ENCODE results near the gene PTPRZ1.

Gene PTPRZ1

DNA sequence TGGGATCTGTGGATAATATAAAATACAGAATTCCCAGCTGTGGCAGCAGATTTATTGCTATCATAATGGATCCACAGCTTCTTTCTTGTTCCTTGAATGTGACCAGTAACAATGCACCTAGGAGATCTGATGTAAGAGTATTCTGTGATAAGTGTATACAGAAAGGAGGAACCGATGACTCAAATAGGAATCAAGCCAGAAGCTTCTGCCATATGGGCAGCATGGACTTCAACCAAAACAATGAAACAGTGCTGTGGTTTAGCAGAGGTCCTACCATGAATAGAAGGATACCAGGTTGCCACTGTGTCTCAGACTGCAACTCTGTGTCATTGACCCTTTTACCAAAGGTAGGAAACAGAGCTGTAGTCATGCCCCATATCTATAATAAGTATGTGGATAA is 81.8 kb downstream of the PTPRZ1 start:
- no peak for DNase-seq (ENCODE audit: low spot score)

DNA sequence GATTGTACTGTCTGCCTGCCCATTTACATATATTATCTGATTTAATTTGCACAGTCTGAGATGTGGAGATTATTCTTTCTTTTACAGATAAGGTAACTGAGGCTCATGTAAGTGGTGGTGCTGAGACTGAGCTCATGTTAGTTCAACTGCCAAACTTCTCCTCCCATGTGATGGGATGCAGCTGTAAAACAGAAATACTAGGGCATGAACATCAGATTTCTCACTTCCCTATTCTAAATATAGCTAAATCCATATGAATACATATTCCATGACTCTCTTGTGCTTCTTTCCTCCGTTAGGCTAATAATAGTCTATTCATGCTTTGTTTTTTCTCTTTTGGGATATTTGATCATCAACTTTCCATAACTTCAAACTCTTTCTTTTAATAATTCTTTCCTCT is 84.7 kb downstream of the PTPRZ1 start:
- no peak for DNase-seq (ENCODE audit: low spot score)

DNA sequence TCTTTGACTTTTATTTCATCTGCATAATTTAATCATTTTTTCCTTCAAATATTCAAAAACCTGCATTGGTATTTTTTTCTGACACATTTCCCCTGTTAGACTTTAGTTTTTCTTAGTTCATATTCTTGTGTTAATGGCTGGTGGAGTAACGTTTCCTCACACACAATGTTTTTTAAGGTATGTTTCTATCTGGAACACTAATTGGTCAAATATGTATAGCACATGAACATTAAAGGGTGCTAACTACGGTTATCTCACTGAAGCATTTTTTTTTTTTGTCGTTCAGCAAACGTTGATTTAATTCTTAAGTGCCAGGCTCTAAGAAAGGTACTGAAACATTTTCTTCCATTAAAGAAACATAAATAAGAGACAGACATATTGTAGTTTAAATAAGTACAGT is 87.7 kb downstream of the PTPRZ1 start:
- DNase-seq (ENCODE audit: low spot score), result no peak

DNA sequence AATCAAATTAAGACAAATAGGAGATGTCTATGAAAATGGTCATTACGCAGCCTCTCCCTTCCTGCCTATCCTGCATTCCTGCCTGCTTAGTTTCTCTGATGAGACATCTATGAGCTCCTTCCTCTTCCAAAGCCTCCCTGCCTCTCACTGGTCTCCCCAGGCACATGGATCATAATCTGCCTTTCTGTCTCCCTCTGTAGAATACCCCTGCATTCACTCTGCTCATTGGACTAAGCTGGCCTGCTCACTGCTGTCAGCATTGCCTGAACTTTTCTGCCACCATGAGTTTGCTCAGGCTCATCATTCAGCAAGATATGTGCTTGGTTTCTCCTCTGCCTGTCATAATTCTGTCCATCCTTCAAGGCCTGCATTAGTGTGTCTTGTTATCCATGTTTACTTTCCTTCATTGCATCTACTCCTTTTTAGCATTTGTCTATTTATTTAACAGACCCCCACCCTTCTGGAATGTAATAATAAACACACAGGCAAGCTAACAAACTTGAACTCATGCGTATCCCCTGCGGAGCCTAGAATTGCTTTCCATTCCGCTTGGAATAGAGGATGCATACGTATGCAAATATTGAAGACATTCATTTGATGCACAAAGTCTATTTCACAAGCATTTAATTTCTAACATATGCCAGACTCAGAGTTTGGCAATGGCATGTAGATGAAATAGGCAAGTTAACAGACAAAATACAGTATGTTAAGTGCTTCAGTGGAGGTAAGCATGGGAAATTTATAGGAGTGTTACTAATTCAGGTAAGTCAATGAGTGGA is 88.3 kb downstream of the PTPRZ1 start:
- no peak for DNase-seq (ENCODE audit: low spot score)

DNA sequence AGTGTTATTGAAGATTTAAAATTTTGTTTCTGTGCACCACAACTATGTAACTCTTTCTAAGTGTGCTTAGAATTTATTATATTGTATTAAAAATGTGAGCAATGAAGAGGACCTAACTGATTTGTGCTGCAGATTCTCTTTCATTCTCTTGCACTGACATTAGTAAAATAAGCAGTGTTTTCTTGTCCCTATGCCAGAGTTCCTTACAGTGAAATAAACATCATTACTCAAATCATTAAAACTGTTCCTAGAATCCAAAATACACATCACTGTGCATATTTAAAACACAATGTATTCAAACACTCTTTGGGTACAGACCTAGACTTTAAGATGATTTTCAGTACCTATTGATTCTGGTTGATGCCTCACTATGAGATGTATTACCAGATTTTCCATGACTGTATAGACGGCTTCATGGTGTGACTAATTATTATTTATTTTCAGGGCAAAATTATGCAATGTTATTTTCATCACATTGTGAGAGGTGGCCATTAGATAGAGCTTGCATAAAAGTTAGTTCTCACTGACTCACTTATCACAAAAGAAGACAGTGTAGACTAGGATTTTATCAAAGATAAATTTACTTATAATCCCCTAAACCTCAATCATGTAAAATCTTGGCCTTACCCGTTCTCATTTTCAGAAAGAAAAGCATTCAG is 93.4 kb downstream of the PTPRZ1 start:
- no peak for DNase-seq (ENCODE audit: low spot score)

DNA sequence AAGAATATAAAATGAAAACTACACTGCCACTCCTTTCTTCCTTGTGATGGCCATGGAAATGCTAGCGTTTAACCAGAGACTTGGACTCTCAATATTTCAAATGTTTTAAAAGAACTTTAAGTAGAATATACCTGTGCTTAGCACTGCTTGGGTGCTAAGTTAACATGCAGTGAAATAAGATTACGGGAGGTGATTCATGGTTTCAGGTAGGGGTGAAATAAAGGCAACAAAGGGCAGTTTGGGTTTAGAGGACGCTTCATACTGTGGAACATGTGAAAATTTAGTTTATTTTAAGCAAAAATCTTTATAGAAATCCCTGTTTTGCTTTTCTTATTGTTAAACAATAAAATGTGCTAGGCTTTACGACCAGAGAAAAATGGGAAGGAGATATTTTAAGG is 94.0 kb downstream of the PTPRZ1 start:
- no peak for DNase-seq (ENCODE audit: low spot score)

DNA sequence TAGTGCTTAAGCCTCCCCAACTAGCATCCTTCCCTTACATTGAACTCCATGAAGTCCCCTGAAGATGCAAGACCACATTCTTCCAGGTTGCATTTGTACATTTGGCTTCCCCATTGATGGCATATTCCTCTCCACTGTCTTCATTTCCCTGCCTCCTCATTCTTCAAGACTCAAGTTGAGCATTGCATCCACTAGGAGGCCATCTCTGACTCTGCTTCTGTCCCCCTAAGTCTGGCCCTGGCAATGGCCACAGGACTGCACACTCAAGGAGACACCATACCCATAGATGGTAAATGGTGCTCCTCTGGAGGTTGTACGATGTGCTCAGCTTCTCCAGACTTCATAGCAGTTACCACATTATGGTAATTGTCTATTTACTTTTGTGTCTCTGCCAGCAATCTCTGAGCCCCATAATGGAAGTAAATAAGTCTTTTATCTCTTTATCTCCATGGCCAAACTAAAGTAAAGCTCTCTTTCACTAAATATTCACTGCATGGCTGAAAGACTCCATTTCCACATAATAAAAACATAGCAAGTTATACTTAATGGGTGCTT is 112.6 kb downstream of the PTPRZ1 start:
- no peak for DNase-seq (ENCODE audit: low spot score)

DNA sequence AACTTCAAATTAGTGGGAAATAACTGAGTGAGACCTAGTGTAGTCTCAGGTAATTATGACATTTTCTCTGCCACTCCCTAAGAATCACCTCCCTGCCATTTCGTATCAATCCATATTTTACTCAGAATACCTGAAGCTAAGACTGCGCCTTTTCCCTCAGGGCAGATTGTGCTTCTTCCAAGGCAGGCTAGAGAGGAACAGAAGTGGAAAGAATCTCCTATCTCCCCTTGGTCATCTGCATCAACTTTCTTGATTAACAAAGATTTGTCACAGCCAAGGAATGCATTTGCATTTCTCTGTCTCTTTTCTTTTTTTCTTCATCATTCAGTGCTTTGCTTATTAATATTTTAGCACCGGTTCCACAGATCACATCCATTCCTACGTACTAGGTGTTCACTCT is 119.1 kb downstream of the PTPRZ1 start:
- DNase-seq (ENCODE audit: low spot score), result no peak

DNA sequence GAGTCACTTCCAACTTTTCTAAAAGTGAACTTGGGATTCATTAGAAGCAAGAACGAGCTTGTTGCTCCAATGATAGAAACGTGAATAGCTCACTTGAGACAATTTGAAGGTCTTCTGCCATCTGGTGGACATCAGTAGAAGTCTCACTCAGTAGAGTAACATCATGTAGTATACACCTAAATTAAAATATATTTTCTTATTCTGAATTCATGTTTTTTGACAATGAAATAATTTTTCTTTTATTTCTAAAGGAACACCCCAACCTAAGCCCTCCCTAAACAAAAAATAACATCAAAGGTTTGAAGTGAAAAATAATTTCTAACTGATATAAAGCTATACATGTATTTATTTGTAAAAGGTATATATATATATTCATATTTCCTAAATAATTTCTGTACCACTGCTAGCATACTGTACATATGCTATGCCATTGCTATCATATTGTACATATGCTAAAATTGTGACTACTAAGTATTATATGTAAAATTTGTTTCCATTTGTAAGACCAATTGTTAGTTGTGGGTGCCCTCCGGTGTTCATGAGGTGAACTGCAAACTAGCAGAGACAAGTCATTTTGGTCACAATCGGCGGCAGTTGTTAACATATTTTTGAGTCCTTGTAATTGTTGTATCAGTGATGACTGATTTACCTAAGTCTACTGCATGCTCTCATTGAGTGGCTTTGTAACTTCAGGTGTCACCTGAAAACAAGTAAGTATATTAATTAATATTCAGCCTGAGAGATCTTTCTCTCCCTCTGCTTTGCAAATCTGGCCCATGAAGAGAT is 121.9 kb downstream of the PTPRZ1 start:
- DNase-seq (ENCODE audit: low spot score), result peak; percentile 45

DNA sequence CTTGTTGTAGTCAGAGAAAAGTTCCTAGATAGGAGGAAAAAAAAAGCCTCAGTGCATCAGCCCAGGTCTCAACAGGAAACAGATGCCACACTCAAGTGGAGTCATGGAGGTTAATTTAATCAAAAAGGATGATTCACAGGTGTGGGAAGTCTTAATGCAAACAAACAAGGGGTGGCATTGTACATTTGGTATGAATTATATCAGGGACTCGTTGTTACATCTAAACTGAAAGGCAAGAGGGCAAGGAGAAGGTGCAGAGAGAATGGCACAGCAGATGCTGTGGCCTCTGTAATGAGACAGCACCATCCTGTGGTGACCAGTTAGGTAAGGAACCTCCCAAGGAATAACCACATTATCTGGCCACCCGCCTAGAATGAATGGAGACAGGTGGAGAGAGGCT is 133.7 kb downstream of the PTPRZ1 start:
- DNase-seq (ENCODE audit: low spot score), result no peak

DNA sequence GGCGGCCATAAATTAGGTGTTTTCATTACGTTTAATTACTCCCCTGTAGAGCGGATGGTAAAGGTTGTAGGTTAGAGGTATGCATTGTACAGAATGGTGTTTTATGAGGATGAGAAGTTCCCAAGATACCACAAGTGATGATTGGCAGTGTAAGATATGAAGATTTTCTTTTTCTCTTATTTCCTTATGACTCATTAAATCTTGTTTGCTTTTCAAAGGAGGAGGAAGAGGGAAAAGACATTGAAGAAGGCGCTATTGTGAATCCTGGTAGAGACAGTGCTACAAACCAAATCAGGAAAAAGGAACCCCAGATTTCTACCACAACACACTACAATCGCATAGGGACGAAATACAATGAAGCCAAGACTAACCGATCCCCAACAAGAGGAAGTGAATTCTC is 137.2 kb downstream of the PTPRZ1 start:
- DNase-seq (ENCODE audit: low spot score), result no peak

DNA sequence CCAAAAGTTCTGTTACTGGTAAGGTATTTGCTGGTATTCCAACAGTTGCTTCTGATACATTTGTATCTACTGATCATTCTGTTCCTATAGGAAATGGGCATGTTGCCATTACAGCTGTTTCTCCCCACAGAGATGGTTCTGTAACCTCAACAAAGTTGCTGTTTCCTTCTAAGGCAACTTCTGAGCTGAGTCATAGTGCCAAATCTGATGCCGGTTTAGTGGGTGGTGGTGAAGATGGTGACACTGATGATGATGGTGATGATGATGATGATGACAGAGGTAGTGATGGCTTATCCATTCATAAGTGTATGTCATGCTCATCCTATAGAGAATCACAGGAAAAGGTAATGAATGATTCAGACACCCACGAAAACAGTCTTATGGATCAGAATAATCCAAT is 140.1 kb downstream of the PTPRZ1 start:
- DNase-seq (ENCODE audit: low spot score), result no peak

DNA sequence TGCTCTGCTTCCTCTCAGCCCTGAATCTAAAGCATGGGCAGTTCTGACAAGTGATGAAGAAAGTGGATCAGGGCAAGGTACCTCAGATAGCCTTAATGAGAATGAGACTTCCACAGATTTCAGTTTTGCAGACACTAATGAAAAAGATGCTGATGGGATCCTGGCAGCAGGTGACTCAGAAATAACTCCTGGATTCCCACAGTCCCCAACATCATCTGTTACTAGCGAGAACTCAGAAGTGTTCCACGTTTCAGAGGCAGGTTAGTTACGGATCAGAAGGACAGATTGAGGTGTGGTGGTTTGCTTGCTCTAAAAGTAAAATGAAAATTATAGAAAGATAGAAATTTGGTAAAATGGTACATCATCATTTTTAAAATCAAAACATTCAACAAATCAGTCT is 140.7 kb downstream of the PTPRZ1 start:
- DNase-seq (ENCODE audit: low spot score), result no peak

DNA sequence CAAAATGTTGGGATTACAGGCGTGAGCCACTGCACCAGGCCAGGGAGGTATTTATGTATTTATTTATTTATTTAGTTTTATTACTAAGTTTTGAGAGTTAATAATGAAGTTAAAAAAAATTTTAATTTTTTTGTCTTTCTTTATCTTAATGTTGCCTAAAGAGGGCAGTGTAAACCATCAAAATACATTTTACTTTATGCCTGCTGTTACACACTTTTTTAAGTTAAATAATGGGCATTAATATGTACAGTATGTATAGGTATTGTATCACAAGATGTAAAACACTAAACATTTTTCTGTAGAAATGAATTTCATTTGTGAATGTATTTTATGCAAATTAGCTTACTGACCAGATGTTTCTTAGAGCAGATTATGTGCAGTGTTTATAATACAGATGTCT is 141.7 kb downstream of the PTPRZ1 start:
- no peak for DNase-seq (ENCODE audit: low spot score)

DNA sequence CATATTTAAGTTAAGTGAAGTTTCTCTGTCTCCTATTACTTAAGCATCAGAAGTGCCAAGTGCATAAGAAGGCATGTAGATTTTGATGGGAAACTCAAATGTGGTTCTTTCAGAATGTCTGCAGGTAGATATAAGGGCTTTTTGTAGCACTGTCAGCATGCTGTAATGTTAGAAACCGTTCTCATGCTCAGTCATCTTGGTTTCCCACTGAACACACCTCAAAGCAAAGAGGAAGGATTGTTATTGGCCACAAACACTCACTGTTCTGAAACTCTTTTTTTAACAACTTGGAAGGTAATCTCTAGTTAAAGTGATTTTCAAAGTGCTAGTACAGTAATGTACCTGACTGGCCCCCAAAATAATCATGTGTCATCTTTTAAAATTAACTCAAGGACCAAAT is 145.1 kb downstream of the PTPRZ1 start:
- DNase-seq (ENCODE audit: low spot score), result no peak

DNA sequence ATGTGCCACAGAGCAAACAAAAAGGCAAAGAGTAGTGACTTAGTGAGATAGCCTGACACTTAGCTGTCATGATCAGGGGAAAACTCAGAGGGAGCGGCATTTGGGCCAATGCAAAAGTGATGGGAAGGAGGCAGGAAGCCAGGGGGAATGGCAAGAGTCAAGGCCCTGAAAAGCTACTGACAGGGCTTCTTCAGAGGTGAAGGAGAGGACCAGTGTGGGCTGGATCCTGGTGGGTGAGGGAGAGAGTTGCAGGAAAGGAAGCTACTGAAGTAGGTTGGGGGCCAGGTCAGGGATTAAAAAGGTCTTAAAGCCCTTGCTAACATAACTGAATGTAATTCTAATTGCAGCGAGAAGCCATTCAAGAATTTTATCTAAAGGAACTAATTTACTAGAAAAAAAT is 154.1 kb downstream of the PTPRZ1 start:
- DNase-seq (ENCODE audit: low spot score), result no peak

DNA sequence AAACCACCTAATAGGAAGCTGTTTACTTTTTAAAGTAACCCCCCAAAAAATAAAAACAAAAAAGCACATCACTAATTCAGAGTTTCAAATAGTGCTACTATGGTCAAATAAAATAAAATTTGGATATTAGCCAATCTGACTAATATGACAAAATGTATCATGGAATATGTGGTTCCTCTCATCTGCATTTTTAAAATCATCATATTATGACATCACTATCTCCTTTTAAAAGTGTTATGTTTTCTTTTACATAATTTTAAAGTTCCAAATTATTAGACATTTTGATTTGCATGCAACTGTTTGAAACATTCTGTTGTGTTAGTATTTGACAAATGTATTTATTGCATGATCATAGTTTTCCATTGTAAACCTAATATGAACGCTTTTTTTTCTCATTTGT is 160.7 kb downstream of the PTPRZ1 start:
- no peak for DNase-seq (ENCODE audit: low spot score)

DNA sequence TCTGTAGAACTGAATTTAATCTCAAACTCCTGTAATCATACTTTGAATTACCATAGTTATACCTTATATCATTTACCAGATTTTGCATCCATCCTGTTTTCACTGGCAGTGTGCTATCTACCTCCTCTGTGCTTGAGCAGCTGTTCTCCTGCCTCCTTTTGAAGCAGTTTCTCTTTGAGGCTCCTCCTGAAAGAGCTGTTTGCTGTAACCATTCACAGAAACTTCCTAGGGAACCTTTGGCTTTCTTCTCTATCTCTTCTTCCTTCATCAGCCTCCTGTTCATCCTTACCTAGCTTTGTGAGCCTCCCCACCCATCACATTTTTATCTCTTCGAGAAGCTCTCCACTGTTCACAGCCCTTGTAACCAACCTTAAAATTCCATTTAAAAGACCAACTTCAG is 162.9 kb downstream of the PTPRZ1 start:
- no peak for DNase-seq (ENCODE audit: low spot score)

DNA sequence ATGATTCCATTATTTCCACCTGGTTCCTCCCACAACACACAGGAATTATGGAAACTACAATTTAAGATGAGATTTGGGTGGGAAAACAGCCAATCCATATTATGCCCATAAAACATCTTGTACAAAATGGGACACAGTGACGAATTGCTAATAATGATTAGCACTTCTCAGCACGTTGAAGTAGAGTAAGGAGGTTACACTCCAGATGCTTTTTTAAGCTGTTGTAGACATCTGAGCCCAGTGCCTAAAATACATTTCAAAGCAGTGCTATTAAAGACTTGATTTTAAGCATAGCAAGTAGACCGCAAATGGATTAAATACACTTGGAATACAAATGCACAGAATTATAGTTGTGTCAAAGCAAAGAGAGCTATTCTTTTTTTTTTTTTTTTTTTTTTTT is 165.2 kb downstream of the PTPRZ1 start:
- no peak for DNase-seq (ENCODE audit: low spot score)

DNA sequence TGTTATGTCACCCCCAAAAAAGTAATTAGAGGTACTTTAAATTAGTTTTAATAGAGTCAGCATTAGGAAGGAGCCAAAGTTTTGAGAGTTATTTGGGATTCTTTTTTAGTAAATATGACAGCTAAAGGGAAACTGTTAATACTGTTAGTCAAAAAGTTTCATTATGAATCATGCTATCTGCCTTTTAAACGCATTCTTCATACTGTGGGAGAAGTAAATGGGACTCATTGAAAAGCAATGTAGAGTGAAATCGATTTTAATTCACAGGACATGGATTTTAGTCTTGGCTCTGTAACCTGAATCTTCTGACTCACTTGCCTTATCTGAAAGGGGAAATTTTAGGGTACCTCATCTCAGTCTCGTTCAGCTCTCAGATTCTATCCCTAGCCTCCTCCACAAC is 165.9 kb downstream of the PTPRZ1 start:
- no peak for DNase-seq (ENCODE audit: low spot score)

DNA sequence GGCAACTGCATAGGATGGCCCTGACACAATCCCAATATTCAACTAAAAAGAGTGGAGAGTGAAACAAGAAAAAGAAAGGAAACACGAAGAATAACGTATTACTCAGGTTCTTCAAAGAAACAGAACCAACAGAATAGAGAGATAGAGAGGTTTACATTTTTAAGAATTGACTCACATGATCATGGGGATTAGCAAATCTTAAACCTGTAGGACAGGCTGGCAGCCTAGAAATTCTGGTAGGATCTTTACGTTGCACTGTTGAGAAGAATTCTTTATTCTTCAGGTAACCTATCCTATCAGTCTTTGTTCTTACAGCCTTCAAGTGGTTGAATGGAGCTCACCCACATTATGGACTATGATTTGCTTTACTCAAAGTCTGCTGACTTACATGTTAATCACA is 167.2 kb downstream of the PTPRZ1 start:
- no peak for DNase-seq (ENCODE audit: low spot score)

DNA sequence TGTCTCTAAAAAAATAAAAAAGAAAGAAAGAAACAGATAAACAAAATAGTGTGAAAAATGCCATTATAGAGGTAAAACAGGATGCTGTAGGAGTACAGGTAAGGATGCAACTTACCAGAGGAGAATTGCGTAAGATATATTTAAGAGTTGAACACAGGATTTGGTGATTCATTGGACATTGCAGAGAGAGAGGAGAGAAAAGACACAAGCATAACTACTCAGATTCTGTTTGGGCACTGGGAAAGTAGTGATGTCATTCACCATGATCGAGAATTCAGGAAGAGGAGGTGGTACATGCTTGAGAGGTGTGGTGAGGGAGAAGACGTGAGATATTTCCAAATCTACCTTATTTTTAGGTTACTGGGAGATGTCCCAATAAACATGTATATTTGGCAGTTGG is 173.4 kb downstream of the PTPRZ1 start:
- DNase-seq (ENCODE audit: low spot score), result no peak

DNA sequence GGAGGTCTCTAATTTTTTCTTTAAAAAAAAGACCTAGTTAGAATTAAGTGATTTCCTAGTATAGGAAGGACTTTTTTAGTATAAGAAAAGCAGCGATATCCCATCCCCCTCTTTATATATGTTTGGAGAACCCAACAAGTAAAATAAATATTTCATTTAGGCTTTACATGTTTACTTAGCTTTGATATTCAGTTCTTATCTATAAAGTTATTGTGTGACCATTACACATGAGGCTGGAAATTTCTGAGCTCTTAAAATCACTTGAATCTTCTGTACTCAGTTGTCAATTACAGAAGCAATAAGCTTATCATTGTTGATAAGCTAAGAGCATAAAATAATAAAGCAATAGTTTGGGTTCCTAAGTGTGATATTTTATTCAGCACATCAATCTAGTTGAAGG is 181.4 kb downstream of the PTPRZ1 start:
- no peak for DNase-seq (ENCODE audit: low spot score)

Data from germinal center (tissue), 1 donor.